GM19193 (cell line): Measurements from ENCODE around the gene ATP6V0A4.

ENCODE experiments used
- POLR2A ChIP-seq: IDR thresholded peaks from 4 replicates; pipeline ENCODE4 v1.6.1; 2011; ENCODE audit not compliant: insufficient read depth, insufficient read length; ENCODE audit errors: extremely low read depth

Gene ATP6V0A4

GRCh38 chr7:138741453-138741735 is 56.6 kb downstream of the ATP6V0A4 start:
- no peak for TF ChIP-seq POLR2A

- no peak for TF ChIP-seq POLR2A
These were observed 58.1 kb downstream of the ATP6V0A4 start for GRCh38 chr7:138739859-138740258.

- TF ChIP-seq POLR2A, result no peak
These were observed 59.3 kb downstream of the ATP6V0A4 start for GRCh38 chr7:138738551-138739335.

- TF ChIP-seq POLR2A, result no peak
These were observed 59.9 kb downstream of the ATP6V0A4 start for GRCh38 chr7:138738114-138738513.

- no peak for TF ChIP-seq POLR2A
These were observed 62.6 kb downstream of the ATP6V0A4 start for GRCh38 chr7:138735399-138735798.

- no peak for TF ChIP-seq POLR2A
These were observed 68.6 kb downstream of the ATP6V0A4 start for GRCh38 chr7:138729444-138729843.

- TF ChIP-seq POLR2A, result no peak
These were observed 70.5 kb downstream of the ATP6V0A4 start for GRCh38 chr7:138727336-138728099.

- TF ChIP-seq POLR2A, result no peak
These were observed 71.7 kb downstream of the ATP6V0A4 start for GRCh38 chr7:138726288-138726687.

GRCh38 chr7:138720286-138720685 is 77.7 kb downstream of the ATP6V0A4 start:
- no peak for TF ChIP-seq POLR2A

- no peak for TF ChIP-seq POLR2A
These were observed 81.1 kb downstream of the ATP6V0A4 start for GRCh38 chr7:138716889-138717288.

- no peak for TF ChIP-seq POLR2A
These were observed 84.8 kb downstream of the ATP6V0A4 start for GRCh38 chr7:138713191-138713590.

- TF ChIP-seq POLR2A, result no peak
These were observed 85.3 kb downstream of the ATP6V0A4 start for GRCh38 chr7:138712652-138713051.

- TF ChIP-seq POLR2A, result no peak
These were observed 87.2 kb downstream of the ATP6V0A4 start for GRCh38 chr7:138710536-138711385.

- no peak for TF ChIP-seq POLR2A
These were observed 92.8 kb downstream of the ATP6V0A4 start for GRCh38 chr7:138705167-138705566.

GRCh38 chr7:138701537-138701923 is 96.5 kb downstream of the ATP6V0A4 start:
- TF ChIP-seq POLR2A, result no peak
